Transverse colon (tissue), 4 donors: ENCODE results near the gene RNF144B. TPM values are rescaled to one million over a fixed set of nuclear protein-coding genes. Genes with fewer than 3 reads are reported as not detected.

Source experiments
- DNase-seq: peaks from one replicate; pipeline ENCODE4 v3.0.0-alpha.2; 2019
- H3K27ac ChIP-seq, 4 donors: fragments of 200-600 bp; sonication (generic); 2 replicates each; pipeline ENCODE4 v1.5.1; 2016 to 2018; ENCODE audit warnings: inconsistent platforms in 4 of 4
- H3K27me3 ChIP-seq: fragments of 200-600 bp; sonication (generic); 2 replicates; pipeline ENCODE4 v1.5.1; 2017; ENCODE audit warnings: inconsistent platforms
- H3K36me3 ChIP-seq, 4 donors: fragments of 200-600 bp; sonication (generic); 2 replicates each; pipeline ENCODE4 v1.5.1; 2017 to 2019; ENCODE audit warnings: inconsistent platforms in 4 of 4
- H3K4me1 ChIP-seq, 4 donors: fragments of 200-600 bp; sonication (generic); 2 replicates each; pipeline ENCODE4 v1.5.1; 2017 to 2020; ENCODE audit warnings: inconsistent platforms in 4 of 4
- H3K4me3 ChIP-seq, 4 donors: fragments of 200-600 bp; sonication (generic); 1 replicate in 1 of 4; 2 replicates in 3 of 4; pipeline versions ENCODE4 v1.5.1 to v1.6.1; 2017 to 2019; ENCODE audit warnings: inconsistent platforms in 4 of 4
- H3K9me3 ChIP-seq, 2 donors: fragments of 200-600 bp; sonication (generic); 2 replicates each; pipeline ENCODE4 v1.5.1; 2017 to 2019; ENCODE audit warnings: inconsistent platforms in 2 of 2
- CTCF ChIP-seq, 5 experiments: fragments of 200-600 bp in 3 of 5; fragments of 450-650 bp in 2 of 5; sonication (generic) in 3 of 5; IDR thresholded peaks; 1 replicate in 2 of 5; 2 replicates in 3 of 5; pipeline ENCODE4 v1.5.1; 2016 to 2017; ENCODE audit warnings: antibody characterized with exemption in 5 of 5, inconsistent platforms in 3 of 5, mild to moderate bottlenecking in 2 of 5, moderate library complexity in 1 of 5
- EP300 ChIP-seq: sonication (generic); formaldehyde crosslinking; IDR thresholded peaks from one replicate; pipeline ENCODE4 v1.6.1; 2017; ENCODE audit warnings: antibody characterized with exemption, low read depth
- POLR2A ChIP-seq: fragments of 450-650 bp; IDR thresholded peaks from one replicate; pipeline ENCODE4 v1.6.1; 2016; ENCODE audit warnings: antibody characterized with exemption, mild to moderate bottlenecking, moderate library complexity
- POLR2AphosphoS5 ChIP-seq, 3 donors: sonication (generic); formaldehyde crosslinking; IDR thresholded peaks; one replicate each; pipeline ENCODE4 v1.6.1; 2016; ENCODE audit warnings: antibody characterized with exemption in 3 of 3
- WGBS, 2 donors: methylation state at CpG; one replicate each; pipeline ENCODE4 v1.1.5; 2018; ENCODE audit warnings: low coverage in 1 of 2; 5-methylcytosine and 5-hydroxymethylcytosine counted together
- in situ Hi-C, 4 donors: fragments of 200-750 bp; cut with MboI; loops; one replicate each; pipeline versions ENCODE4 v1.15.0 to v1.15.1; 2017; ENCODE audit warnings: low sequenced_read_pairs in 3 of 4, low pct_ligation_motif_present in 1 of 4, low pct_unique_long_range_greater_than_20kb in 1 of 4
- intact Hi-C: fragments of 100-400 bp; cut with DNase I; formaldehyde crosslinking; loops from one replicate; pipeline ENCODE4 v1.15.1; 2023; ENCODE audit warnings: low total_unique reads
- total RNA-seq, 4 donors: library from RNA; depleted of rRNA; stranded (reverse); fragments of >200 nt; gene quantifications; one replicate each; pipeline ENCODE4 v1.1.0, GENCODE V29; 2016

RNF144B gene
- 1 to 10 TPM; 1.4 to 4.5 (median 3.8) TPM for total RNA-seq

- no peaks in the 10 kb centered on the region for H3K9me3 ChIP-seq
- DNase-seq = peak; percentile 88
- 4 to 40% methylated on average over 3 to 26 of the region's 40 CpGs for WGBS, 2 donors
- in situ Hi-C loops (no loop called here), intact Hi-C loops (no loop called here)
- TF ChIP-seq CTCF (IDR thresholded peaks at IDR 0.05) (no peak), POLR2A (peak; percentile 82), EP300 (no peak), POLR2AphosphoS5 (IDR thresholded peaks at IDR 0.05) (peak; percentile 82 to 90 (median 90))
- peak within 1 kb of the TSS; percentile 76 to 84 (median 82) for H3K27ac ChIP-seq
- peak within 1 kb of the TSS; percentile 33 to 69 (median 48) for H3K4me3 ChIP-seq
- H3K36me3 ChIP-seq = no peaks in the 10 kb centered on the region
- H3K27me3 ChIP-seq = no peaks in the 10 kb centered on the region
- peaks cover 9 to 23% (median 20%) of the 10 kb centered on the region in 4 donors for H3K4me1 ChIP-seq
Measured at GRCh38 chr6:18387061-18387721, at the start of gene RNF144B. Gene RNF144B, plus strand, starts transcription at chr6:18387350. Its CDS starts 12,185 bp downstream, at chr6:18399535.

GRCh38 chr6:18339599-18339998 is 47.6 kb upstream of the RNF144B start:
- no peak for DNase-seq
- intact Hi-C loops (no loop called here), in situ Hi-C loops (loop anchor here in 1 of 4 donors (10.0 kb wide), 1 partner anchor 165 kb away; no protein-coding TSS in a partner anchor)
- Histone ChIP-seq H3K27me3 (no peaks in the 10 kb centered on the region), H3K36me3 (no peaks in the 10 kb centered on the region), H3K4me3 (no peak overlapping the region), H3K4me1 (no peaks in the 10 kb centered on the region), H3K27ac (no peak overlapping the region), H3K9me3 (no peaks in the 10 kb centered on the region)
- TF ChIP-seq CTCF (IDR thresholded peaks at IDR 0.05) (no peak), POLR2AphosphoS5 (IDR thresholded peaks at IDR 0.05) (no peak), POLR2A (no peak), EP300 (no peak)
- WGBS, 2 donors = 65 to 71% methylated on average over 1 of the region's 1 CpG

GRCh38 chr6:18340781-18341551 is 46.2 kb upstream of the RNF144B start:
- H3K9me3 ChIP-seq = no peaks in the 10 kb centered on the region
- DNase-seq = no peak
- no peaks in the 10 kb centered on the region for H3K4me1 ChIP-seq
- H3K4me3 ChIP-seq = no peak overlapping the region
- intact Hi-C loops (no loop called here), in situ Hi-C loops (no loop called here)
- no peaks in the 10 kb centered on the region for H3K36me3 ChIP-seq
- no peaks in the 10 kb centered on the region for H3K27me3 ChIP-seq
- H3K27ac ChIP-seq = no peak overlapping the region
- WGBS, 2 donors = 44 to 80% methylated on average over 2 to 7 of the region's 7 CpGs
- TF ChIP-seq EP300 (no peak), POLR2A (no peak), CTCF (IDR thresholded peaks at IDR 0.05) (no peak), POLR2AphosphoS5 (IDR thresholded peaks at IDR 0.05) (no peak)

- no peaks in the 10 kb centered on the region for H3K36me3 ChIP-seq
- no peak overlapping the region for H3K27ac ChIP-seq
- TF ChIP-seq EP300 (no peak), CTCF (IDR thresholded peaks at IDR 0.05) (no peak), POLR2AphosphoS5 (IDR thresholded peaks at IDR 0.05) (no peak), POLR2A (no peak)
- intact Hi-C loops (no loop called here), in situ Hi-C loops (no loop called here)
- DNase-seq = no peak
- H3K9me3 ChIP-seq = no peaks in the 10 kb centered on the region
- H3K4me3 ChIP-seq = no peak overlapping the region
- no peaks in the 10 kb centered on the region for H3K4me1 ChIP-seq
- WGBS, 2 donors = 80 to 100% methylated on average over 1 to 3 of the region's 3 CpGs
- no peaks in the 10 kb centered on the region for H3K27me3 ChIP-seq
Measured at GRCh38 chr6:18342223-18342622, 44.9 kb upstream of the RNF144B start.
